A673 (cell line): Measurements from ENCODE around the gene BRCC3.

ENCODE experiments used
- EZH2 ChIP-seq: fragments of 200-600 bp; sonication (generic); IDR thresholded peaks from 2 replicates; pipeline ENCODE4 v1.6.1; 2017; ENCODE audit warnings: borderline replicate concordance, low read depth, mild to moderate bottlenecking, mixed read lengths, antibody characterized with exemption, low read length; ENCODE audit not compliant: poor library complexity, severe bottlenecking
- TF ChIP-seq, protein P1 (sequence below): fragments of 300-800, 200-600 bp; sonication (generic); conservative IDR thresholded peaks from 2 replicates; pipeline ENCODE4 v1.5.1; 2017; ENCODE audit warnings: low read depth, mild to moderate bottlenecking, antibody characterized with exemption, low read length, moderate library complexity, mixed read lengths

DNA sequence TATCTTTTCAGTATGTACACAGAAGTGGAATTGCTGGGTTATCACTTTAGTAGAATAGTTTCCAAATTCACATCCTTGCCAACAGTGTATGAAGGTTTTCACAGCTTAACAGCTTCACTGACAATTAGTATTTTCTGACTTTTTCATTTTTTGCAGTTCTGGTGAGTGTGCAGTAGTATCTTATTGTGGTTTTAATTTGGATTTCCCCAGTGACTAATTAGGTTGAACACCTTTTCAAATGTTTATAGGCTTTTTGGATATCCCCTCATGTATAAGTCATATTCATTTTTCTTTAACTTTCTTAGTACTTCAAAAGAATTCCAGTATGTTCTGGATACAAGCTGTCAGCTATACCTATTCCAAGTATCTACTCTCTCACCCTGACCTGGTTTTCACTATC lies 37.1 kb downstream of the BRCC3 start:
- TF ChIP-seq EZH2, result no peak
- TF ChIP-seq, protein P1, sequence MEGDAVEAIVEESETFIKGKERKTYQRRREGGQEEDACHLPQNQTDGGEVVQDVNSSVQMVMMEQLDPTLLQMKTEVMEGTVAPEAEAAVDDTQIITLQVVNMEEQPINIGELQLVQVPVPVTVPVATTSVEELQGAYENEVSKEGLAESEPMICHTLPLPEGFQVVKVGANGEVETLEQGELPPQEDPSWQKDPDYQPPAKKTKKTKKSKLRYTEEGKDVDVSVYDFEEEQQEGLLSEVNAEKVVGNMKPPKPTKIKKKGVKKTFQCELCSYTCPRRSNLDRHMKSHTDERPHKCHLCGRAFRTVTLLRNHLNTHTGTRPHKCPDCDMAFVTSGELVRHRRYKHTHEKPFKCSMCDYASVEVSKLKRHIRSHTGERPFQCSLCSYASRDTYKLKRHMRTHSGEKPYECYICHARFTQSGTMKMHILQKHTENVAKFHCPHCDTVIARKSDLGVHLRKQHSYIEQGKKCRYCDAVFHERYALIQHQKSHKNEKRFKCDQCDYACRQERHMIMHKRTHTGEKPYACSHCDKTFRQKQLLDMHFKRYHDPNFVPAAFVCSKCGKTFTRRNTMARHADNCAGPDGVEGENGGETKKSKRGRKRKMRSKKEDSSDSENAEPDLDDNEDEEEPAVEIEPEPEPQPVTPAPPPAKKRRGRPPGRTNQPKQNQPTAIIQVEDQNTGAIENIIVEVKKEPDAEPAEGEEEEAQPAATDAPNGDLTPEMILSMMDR, result no peak
